Left ventricle myocardium inferior (tissue), 1 donor: ENCODE measurements around the gene MAZ. TPM values are rescaled to one million over a fixed set of nuclear protein-coding genes. Genes with fewer than 3 reads are reported as not detected.

Experiments
- DNase-seq: peaks from one replicate; pipeline ENCODE4 v3.0.0-alpha.2; 2020
- H3K27ac ChIP-seq: fragments of 200-600 bp; replicated peaks from 2 replicates; pipeline ENCODE4 v1.8.0; 2021
- H3K27me3 ChIP-seq: fragments of 200-600 bp; 2 replicates; pipeline ENCODE4 v1.8.0; 2021; ENCODE audit warnings: low read depth
- H3K36me3 ChIP-seq: fragments of 200-600 bp; 2 replicates; pipeline ENCODE4 v1.8.0; 2021
- H3K4me1 ChIP-seq: fragments of 200-600 bp; 2 replicates; pipeline ENCODE4 v1.8.0; 2021
- H3K4me3 ChIP-seq: fragments of 200-600 bp; 2 replicates; pipeline ENCODE4 v1.8.0; 2021; ENCODE audit warnings: mild to moderate bottlenecking, moderate library complexity
- H3K9me3 ChIP-seq: fragments of 200-600 bp; replicated peaks from 2 replicates; pipeline ENCODE4 v1.8.0; 2021
- intact Hi-C: fragments of 100-400 bp; cut with micrococcal nuclease; formaldehyde crosslinking; loops from one replicate; pipeline ENCODE4 v1.11.0; 2022
- total RNA-seq: library from RNA; stranded (reverse); fragmentation: NEBNext Ultra II Directional; extraction: Animal tissue kit (Norgen Biotek cat#: 25700); gene quantifications from one replicate; pipeline ENCODE4 v1.2.1, GENCODE V29; 2021
- TF ChIP-seq, protein P1 (sequence below): fragments of 200-600 bp; IDR thresholded peaks from 2 replicates; pipeline ENCODE4 v1.8.0; 2021; ENCODE audit warnings: antibody characterized with exemption, mild to moderate bottlenecking, borderline replicate concordance
- donor health status: DM: no; HTN: yes; CAD: no; lungs with severe emphysema.

MAZ gene
- total RNA-seq, 1 donor from 2014 or later: 77.6 TPM

DNA sequence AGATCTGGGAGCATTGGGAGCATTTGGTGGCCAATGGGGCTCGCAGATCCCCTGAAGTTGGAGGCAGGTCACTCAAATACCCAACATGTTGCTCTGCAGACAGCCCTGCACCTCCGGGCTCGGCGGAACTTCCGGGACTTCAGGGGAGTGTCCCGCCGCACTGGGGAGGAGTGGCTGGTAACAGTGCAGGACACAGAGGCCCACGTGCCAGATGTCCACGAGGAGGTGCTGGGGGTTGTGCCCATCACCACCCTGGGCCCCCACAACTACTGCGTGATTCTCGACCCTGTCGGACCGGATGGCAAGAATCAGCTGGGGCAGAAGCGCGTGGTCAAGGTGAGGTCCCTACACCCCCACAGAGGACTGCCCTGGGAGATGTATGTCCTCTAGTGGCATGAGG, 30.3 kb downstream of the MAZ start:
- Histone ChIP-seq H3K27me3 (no peaks in the 10 kb centered on the region), H3K27ac (no peak overlapping the region), H3K4me3 (no peak overlapping the region), H3K36me3 (peaks cover 92% of the 10 kb centered on the region), H3K9me3 (no peaks in the 10 kb centered on the region), H3K4me1 (peaks cover 8% of the 10 kb centered on the region)
- no peak for DNase-seq
- intact Hi-C loops: no loop called here
- TF ChIP-seq, protein P1, sequence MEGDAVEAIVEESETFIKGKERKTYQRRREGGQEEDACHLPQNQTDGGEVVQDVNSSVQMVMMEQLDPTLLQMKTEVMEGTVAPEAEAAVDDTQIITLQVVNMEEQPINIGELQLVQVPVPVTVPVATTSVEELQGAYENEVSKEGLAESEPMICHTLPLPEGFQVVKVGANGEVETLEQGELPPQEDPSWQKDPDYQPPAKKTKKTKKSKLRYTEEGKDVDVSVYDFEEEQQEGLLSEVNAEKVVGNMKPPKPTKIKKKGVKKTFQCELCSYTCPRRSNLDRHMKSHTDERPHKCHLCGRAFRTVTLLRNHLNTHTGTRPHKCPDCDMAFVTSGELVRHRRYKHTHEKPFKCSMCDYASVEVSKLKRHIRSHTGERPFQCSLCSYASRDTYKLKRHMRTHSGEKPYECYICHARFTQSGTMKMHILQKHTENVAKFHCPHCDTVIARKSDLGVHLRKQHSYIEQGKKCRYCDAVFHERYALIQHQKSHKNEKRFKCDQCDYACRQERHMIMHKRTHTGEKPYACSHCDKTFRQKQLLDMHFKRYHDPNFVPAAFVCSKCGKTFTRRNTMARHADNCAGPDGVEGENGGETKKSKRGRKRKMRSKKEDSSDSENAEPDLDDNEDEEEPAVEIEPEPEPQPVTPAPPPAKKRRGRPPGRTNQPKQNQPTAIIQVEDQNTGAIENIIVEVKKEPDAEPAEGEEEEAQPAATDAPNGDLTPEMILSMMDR: no peak

DNA sequence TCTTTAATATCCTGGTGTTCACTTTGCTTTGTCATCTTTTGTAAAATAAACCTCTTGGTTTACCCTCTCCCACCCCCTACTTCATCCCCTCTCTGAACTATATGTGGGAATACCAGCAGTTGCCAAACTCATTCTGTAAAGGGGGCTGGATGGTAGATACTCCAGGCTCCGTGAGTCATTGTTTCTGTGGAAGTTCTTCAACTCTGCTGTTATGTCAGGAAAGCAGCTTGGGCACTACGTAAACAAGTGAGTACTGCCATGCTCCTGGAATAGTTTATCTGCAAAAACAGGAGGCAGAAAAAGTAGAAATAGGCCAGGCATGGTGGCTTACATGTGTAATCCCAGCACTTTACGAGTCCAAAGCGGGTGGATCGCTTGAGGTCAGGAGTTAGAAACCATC, 31.5 kb downstream of the MAZ start:
- no peak for DNase-seq
- TF ChIP-seq, protein P1: no peak
- Histone ChIP-seq H3K4me3 (no peak overlapping the region), H3K9me3 (no peaks in the 10 kb centered on the region), H3K27ac (no peak overlapping the region), H3K27me3 (no peaks in the 10 kb centered on the region), H3K4me1 (peaks cover 6% of the 10 kb centered on the region), H3K36me3 (peaks cover 96% of the 10 kb centered on the region)
- intact Hi-C loops: no loop called here

DNA sequence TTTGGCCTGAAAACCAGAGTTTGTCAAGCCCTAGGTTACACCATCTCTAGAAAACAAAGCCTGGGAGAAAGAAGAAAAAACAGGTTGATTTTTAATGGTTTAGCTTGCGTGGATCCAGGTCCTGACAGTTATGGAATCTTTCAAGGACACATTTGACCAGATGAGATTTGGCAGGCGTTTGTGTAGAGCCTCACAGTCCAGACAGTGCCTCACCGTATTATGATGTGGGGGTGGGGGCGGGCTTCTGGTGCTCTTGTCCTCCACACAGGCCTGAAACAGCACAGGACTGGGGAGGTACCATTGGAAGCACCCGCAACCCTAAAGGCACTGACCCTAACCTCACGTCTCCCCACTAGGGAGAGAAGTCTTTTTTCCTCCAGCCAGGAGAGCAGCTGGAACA, 33.5 kb downstream of the MAZ start:
- intact Hi-C loops: no loop called here
- no peak overlapping the region for H3K27ac ChIP-seq
- H3K4me3 ChIP-seq: no peak overlapping the region
- peaks cover 92% of the 10 kb centered on the region for H3K36me3 ChIP-seq
- no peaks in the 10 kb centered on the region for H3K27me3 ChIP-seq
- no peak for DNase-seq
- TF ChIP-seq, protein P1: no peak
- H3K9me3 ChIP-seq: no peaks in the 10 kb centered on the region
- peaks cover 6% of the 10 kb centered on the region for H3K4me1 ChIP-seq

DNA sequence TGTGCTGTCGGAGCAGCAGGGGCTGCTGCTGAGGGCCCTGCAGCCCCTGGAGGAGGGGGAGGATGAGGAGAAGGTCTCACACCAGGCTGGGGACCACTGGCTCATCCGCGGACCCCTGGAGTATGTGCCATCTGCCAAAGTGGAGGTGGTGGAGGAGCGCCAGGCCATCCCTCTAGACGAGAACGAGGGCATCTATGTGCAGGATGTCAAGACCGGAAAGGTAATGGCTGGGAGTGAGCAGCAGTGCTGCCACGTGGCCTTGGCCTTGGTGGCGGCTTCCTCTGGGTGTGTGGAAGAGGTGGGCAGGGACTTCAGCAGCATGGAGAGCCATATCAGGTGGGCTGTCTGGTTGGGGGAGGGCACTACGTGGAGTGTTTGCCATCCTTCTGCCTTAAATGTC, 33.9 kb downstream of the MAZ start:
- intact Hi-C loops: no loop called here
- DNase-seq: no peak
- Histone ChIP-seq H3K27ac (no peak overlapping the region), H3K9me3 (no peaks in the 10 kb centered on the region), H3K4me3 (no peak overlapping the region), H3K27me3 (no peaks in the 10 kb centered on the region), H3K36me3 (peaks cover 92% of the 10 kb centered on the region), H3K4me1 (peaks cover 6% of the 10 kb centered on the region)
- TF ChIP-seq, protein P1: no peak

DNA sequence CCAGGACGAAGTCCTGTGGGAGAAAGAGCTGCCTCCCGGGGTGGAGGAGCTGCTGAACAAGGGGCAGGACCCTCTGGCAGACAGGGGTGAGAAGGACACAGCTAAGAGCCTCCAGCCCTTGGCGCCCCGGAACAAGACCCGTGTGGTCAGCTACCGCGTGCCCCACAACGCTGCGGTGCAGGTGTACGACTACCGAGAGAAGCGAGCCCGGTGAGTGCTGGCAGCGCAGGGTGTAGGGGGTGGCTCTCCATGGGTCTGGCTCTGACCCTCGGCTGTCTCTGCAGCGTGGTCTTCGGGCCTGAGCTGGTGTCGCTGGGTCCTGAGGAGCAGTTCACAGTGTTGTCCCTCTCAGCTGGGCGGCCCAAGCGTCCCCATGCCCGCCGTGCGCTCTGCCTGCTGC, 35.3 kb downstream of the MAZ start:
- intact Hi-C loops: no loop called here
- no peaks in the 10 kb centered on the region for H3K9me3 ChIP-seq

More for the DNA sequence above, 35.3 kb downstream of the MAZ start:
- Histone ChIP-seq H3K36me3 (peaks cover 94% of the 10 kb centered on the region), H3K4me1 (peaks cover 6% of the 10 kb centered on the region), H3K4me3 (no peak overlapping the region), H3K27me3 (no peaks in the 10 kb centered on the region), H3K27ac (no peak overlapping the region)
- no peak for DNase-seq
- TF ChIP-seq, protein P1: no peak
